ENCODE results near the gene PHACTR1. TPM values are rescaled to one million over a fixed set of nuclear protein-coding genes. Genes with fewer than 3 reads are reported as not detected.
"Not testable (repeated sequence)": the region's sequence is repeated elsewhere in the genome, so short reads cannot be mapped to it uniquely, and the experiment has no call there.

The PHACTR1 gene
- total and polyA plus RNA-seq, 8 donors = 1.4 to 12.4 (median 9.3) TPM

DNA sequence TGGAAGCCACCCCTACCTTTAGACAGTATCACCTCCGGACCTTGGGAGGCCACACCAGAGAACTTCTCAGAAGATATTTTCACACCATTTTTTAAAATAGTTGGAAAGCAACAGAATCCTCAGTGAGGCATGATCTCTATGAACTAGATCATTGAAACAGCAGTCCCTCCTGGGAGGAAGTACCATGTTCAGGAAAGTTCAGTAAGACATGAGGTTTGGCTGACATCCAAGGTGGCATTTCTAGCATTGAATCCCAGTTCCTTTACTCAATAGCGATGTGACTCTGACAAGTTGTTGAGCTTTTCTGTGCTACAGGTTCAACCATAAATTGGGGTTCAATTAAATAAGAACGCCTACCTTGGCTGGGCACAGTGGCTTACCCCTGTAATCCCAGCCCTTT lies 442.7 kb downstream of the PHACTR1 start:
- TF ChIP-seq, protein P1, sequence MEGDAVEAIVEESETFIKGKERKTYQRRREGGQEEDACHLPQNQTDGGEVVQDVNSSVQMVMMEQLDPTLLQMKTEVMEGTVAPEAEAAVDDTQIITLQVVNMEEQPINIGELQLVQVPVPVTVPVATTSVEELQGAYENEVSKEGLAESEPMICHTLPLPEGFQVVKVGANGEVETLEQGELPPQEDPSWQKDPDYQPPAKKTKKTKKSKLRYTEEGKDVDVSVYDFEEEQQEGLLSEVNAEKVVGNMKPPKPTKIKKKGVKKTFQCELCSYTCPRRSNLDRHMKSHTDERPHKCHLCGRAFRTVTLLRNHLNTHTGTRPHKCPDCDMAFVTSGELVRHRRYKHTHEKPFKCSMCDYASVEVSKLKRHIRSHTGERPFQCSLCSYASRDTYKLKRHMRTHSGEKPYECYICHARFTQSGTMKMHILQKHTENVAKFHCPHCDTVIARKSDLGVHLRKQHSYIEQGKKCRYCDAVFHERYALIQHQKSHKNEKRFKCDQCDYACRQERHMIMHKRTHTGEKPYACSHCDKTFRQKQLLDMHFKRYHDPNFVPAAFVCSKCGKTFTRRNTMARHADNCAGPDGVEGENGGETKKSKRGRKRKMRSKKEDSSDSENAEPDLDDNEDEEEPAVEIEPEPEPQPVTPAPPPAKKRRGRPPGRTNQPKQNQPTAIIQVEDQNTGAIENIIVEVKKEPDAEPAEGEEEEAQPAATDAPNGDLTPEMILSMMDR (IDR thresholded peaks at IDR 0.05) = no peak
- Histone ChIP-seq H3K36me3 (no peaks in the 10 kb centered on the region), H3K9me3 (no peaks in the 10 kb centered on the region), H3K27me3 (no peaks in the 10 kb centered on the region), H3K4me1 (no peaks in the 10 kb centered on the region), H3K27ac (no peak overlapping the region), H3K4me3 (no peak overlapping the region)
- DNase-seq (no peak), FAIRE-seq (no peak), ATAC-seq (peak in 1 of 4 donors; percentile 22)
- intact Hi-C loops (cut with DNase I) = no loop called here
- WGBS, 2 donors = 88 to 94% methylated on average over 3 of the region's 3 CpGs

DNA sequence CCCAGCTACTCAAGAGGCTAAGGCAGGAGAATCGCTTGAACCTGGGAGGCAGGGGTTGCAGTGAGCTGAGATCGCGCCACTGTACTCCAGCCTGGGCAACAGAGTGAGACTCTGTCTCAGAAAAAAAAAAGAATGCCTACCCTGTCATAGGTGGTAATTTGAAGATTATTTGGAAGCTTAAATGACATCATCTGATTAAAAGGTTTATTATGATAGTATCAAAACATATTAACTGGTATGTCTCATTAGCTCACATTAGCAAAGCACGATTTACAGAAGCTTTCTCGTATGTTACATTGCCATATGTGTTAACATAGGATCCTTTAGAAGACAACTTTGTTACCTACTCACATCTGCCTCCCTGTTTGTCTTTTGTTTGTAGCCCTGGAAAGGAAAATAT lies 443.3 kb downstream of the PHACTR1 start:
- WGBS, 2 donors = 95 to 97% methylated on average over 5 of the region's 5 CpGs
- FAIRE-seq; H3K9me3 ChIP-seq; DNase-seq; H3K36me3 ChIP-seq; H3K4me3 ChIP-seq; intact Hi-C loops (cut with DNase I); H3K27ac ChIP-seq; ATAC-seq; H3K27me3 ChIP-seq; H3K4me1 ChIP-seq: not testable (repeated sequence)

- Histone ChIP-seq H3K36me3 (no peaks in the 10 kb centered on the region), H3K4me3 (no peak overlapping the region), H3K9me3 (no peaks in the 10 kb centered on the region), H3K27me3 (no peaks in the 10 kb centered on the region), H3K27ac (no peak overlapping the region), H3K4me1 (no peaks in the 10 kb centered on the region)
- FAIRE-seq (no peak), DNase-seq (no peak), ATAC-seq (no peak)
- TF ChIP-seq, protein P1 (IDR thresholded peaks at IDR 0.05) = no peak
- intact Hi-C loops (cut with DNase I) = no loop called here
- 88 to 94% methylated on average over 2 of the region's 2 CpGs for WGBS, 2 donors
Observed at GRCh38 chr6:13163161-13163944, 446.8 kb downstream of the PHACTR1 start.

DNA sequence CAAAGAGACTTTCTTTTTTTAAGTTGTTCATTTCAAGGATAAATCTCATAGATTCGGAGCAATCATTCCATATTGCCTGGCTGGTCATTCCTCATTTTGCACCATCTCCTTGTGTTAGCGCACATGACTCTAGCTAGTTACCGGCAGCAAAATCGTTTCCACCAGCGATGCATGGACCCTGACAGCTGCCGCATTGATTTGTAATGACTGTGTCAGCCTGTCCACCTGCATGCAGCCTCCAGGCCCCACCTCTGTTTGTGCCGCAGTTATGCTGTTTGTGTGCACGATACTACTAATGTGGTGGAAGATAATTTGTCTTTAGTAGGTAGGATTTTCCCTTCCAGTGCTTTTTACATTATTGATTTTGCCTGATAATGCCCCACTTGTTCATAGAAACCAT lies 447.7 kb downstream of the PHACTR1 start:
- FAIRE-seq (no peak), DNase-seq (no peak), ATAC-seq (no peak)
- Histone ChIP-seq H3K27me3 (no peaks in the 10 kb centered on the region), H3K4me1 (no peaks in the 10 kb centered on the region), H3K27ac (no peak overlapping the region), H3K9me3 (no peaks in the 10 kb centered on the region), H3K4me3 (no peak overlapping the region), H3K36me3 (no peaks in the 10 kb centered on the region)
- intact Hi-C loops (cut with DNase I) = no loop called here
- TF ChIP-seq, protein P1 (IDR thresholded peaks at IDR 0.05) = no peak
- WGBS, 2 donors = 60 to 69% methylated on average over 8 of the region's 8 CpGs

- Histone ChIP-seq H3K9me3 (no peaks in the 10 kb centered on the region), H3K4me3 (no peak overlapping the region), H3K27ac (no peak overlapping the region), H3K27me3 (no peaks in the 10 kb centered on the region), H3K4me1 (no peaks in the 10 kb centered on the region), H3K36me3 (no peaks in the 10 kb centered on the region)
- 85 to 92% methylated on average over 10 of the region's 10 CpGs for WGBS, 2 donors
- FAIRE-seq (no peak), ATAC-seq (no peak), DNase-seq (no peak)
- intact Hi-C loops (cut with DNase I) = no loop called here
- TF ChIP-seq, protein P1 (IDR thresholded peaks at IDR 0.05) = no peak
Observed at GRCh38 chr6:13165502-13166172, 449.1 kb downstream of the PHACTR1 start.

Data from pancreas (tissue), 10 donors.